HCT116 (cell line): Measurements from ENCODE around the gene BMP2K. TPM values are rescaled to one million over a fixed set of nuclear protein-coding genes. Genes with fewer than 3 reads are reported as not detected.

Source experiments
- ATAC-seq: fragments of 200-7000 bp; cut with Tn5 transposase; 2 replicates; pipeline ENCODE4 v1.9.1; 2020; ENCODE audit warnings: mild to moderate bottlenecking, moderate library complexity
- BruUV-seq: library from RNA; stranded (reverse); fragments of 400-500 nt; replicated peaks from 2 replicates; lab custom pipeline; 2021; lab: Mats Ljungman, UMichigan
- CTCF ChIA-PET: fragments of 300-600 bp; sonication (Branson Sonifier 250); formaldehyde crosslinking; loops from one replicate; lab custom pipeline; 2021; ENCODE audit warnings: antibody characterized with exemption; lab: Charles Lee
- POLR2A ChIA-PET: fragments of 300-600, 350-600 bp; sonication (Branson Sonifier 250); formaldehyde crosslinking; loops from one replicate; lab custom pipeline; 2021; ENCODE audit warnings: antibody characterized with exemption; lab: Charles Lee
- RAD21 ChIA-PET, 2 experiments: fragments of 300-600 bp; sonication (Branson Sonifier 250); formaldehyde crosslinking; loops; one replicate each; lab custom pipeline; 2023; ENCODE audit warnings: low total read pairs in 2 of 2; ENCODE audit not compliant: uncharacterized antibody in 2 of 2, unreplicated experiment in 2 of 2, low non-redundant PET in 1 of 2; lab: Charles Lee
- DNase-seq: peaks from one replicate; pipeline ENCODE4 v3.0.0-alpha.2; 2010; ENCODE audit warnings: low read depth, low spot score
- H2AFZ ChIP-seq: fragments of 200-600 bp; shearing (Covaris generic), sonication (generic); 2 replicates; pipeline ENCODE4 v1.6.1; 2017; ENCODE audit warnings: low read depth, mixed run types, mixed read lengths, antibody characterized with exemption, low read length; ENCODE audit not compliant: poor library complexity, severe bottlenecking
- H3K27ac ChIP-seq: 2 replicates; pipeline ENCODE4 v1.5.1; 2012; ENCODE audit warnings: low read depth, low read length
- H3K27me3 ChIP-seq: fragments of 200-600 bp; sonication (generic); 2 replicates; pipeline ENCODE4 v1.6.1; 2016; ENCODE audit warnings: mixed run types, low read length, mixed read lengths; ENCODE audit not compliant: insufficient read depth
- H3K36me3 ChIP-seq, 2 experiments: fragments of 200-500 bp in 1 of 2; fragments of 200-600 bp in 1 of 2; sonication (Bioruptor generic) in 1 of 2; sonication (generic) in 1 of 2; 2 replicates each; pipeline versions ENCODE4 v1.5.1 to v1.6.1; 2014 to 2016; ENCODE audit warnings: low read length in 2 of 2, inconsistent platforms in 1 of 2, mixed read lengths in 1 of 2, mixed run types in 1 of 2; ENCODE audit not compliant: insufficient read depth in 2 of 2, control insufficient read depth in 1 of 2
- H3K4me1 ChIP-seq, 2 experiments: fragments of 200-600 bp in 1 of 2; sonication (generic) in 1 of 2; 2 replicates each; pipeline versions ENCODE4 v1.5.1 to v1.6.1; 2012 to 2017; ENCODE audit warnings: low read length in 2 of 2, inconsistent platforms in 1 of 2, mild to moderate bottlenecking in 1 of 2, mixed read lengths in 1 of 2, mixed run types in 1 of 2, moderate library complexity in 1 of 2; ENCODE audit not compliant: insufficient read depth in 2 of 2, control insufficient read depth in 1 of 2
- H3K4me2 ChIP-seq: fragments of 200-600 bp; sonication (generic); 2 replicates; pipeline ENCODE4 v1.6.1; 2017; ENCODE audit warnings: mixed run types, low read length, mixed read lengths
- H3K4me3 ChIP-seq, 2 experiments: fragments of 200-600 bp in 1 of 2; sonication (generic) in 1 of 2; replicated peaks in 1 of 2; 2 replicates each; pipeline ENCODE4 v1.5.1; 2011 to 2016; ENCODE audit warnings: low read length in 2 of 2, control low read depth in 1 of 2, low read depth in 1 of 2, mild to moderate bottlenecking in 1 of 2, mixed read lengths in 1 of 2, mixed run types in 1 of 2
- H3K79me2 ChIP-seq: fragments of 200-600 bp; sonication (generic); 2 replicates; pipeline ENCODE4 v1.6.1; 2017; ENCODE audit warnings: mild to moderate bottlenecking, mixed run types, low read length, moderate library complexity, mixed read lengths; ENCODE audit not compliant: insufficient read depth
- H3K9ac ChIP-seq: fragments of 200-600 bp; sonication (generic); 2 replicates; pipeline ENCODE4 v1.6.1; 2016; ENCODE audit warnings: low read length, mixed read lengths
- H3K9me2 ChIP-seq: fragments of 200-600 bp; sonication (generic), shearing (Covaris generic); 2 replicates; pipeline ENCODE4 v1.6.1; 2017; ENCODE audit warnings: mixed run types, mild to moderate bottlenecking, moderate library complexity; ENCODE audit not compliant: insufficient read depth
- H3K9me3 ChIP-seq, 2 experiments: fragments of 200-500 bp in 1 of 2; fragments of 200-600 bp in 1 of 2; sonication (Bioruptor generic) in 1 of 2; sonication (generic) in 1 of 2; 2 replicates each; pipeline ENCODE4 v1.6.1; 2014 to 2017; ENCODE audit warnings: low read length in 2 of 2, mixed read lengths in 2 of 2, inconsistent platforms in 1 of 2, low read depth in 1 of 2, mild to moderate bottlenecking in 1 of 2, mixed run types in 1 of 2, moderate library complexity in 1 of 2; ENCODE audit not compliant: control insufficient read depth in 1 of 2, insufficient read depth in 1 of 2
- H4K20me1 ChIP-seq: fragments of 200-600 bp; sonication (generic), shearing (Covaris generic); 2 replicates; pipeline ENCODE4 v1.6.1; 2017; ENCODE audit warnings: mixed run types, mild to moderate bottlenecking, moderate library complexity; ENCODE audit not compliant: insufficient read depth
- ATF3 ChIP-seq: IDR thresholded peaks from 2 replicates; pipeline ENCODE4 v1.6.1; 2012
- CBX3 ChIP-seq: IDR thresholded peaks from 2 replicates; pipeline ENCODE4 v1.6.1; 2012; ENCODE audit warnings: low read depth
- CEBPB ChIP-seq: IDR thresholded peaks from 2 replicates; pipeline ENCODE4 v1.6.1; 2012; ENCODE audit warnings: low read depth
- EGR1 ChIP-seq: IDR thresholded peaks from 2 replicates; pipeline ENCODE4 v1.6.1; 2012; ENCODE audit warnings: low read depth
- EZH2 ChIP-seq: fragments of 200-600 bp; sonication (generic); IDR thresholded peaks from 2 replicates; pipeline ENCODE4 v1.6.1; 2017; ENCODE audit warnings: antibody characterized with exemption, mixed run types
- JUND ChIP-seq: IDR thresholded peaks from 2 replicates; pipeline ENCODE4 v1.6.1; 2012
- POLR2A ChIP-seq: IDR thresholded peaks from 2 replicates; pipeline ENCODE4 v1.7.0; 2011; ENCODE audit warnings: borderline replicate concordance; ENCODE audit not compliant: insufficient read depth, insufficient read length; ENCODE audit errors: extremely low read depth
- POLR2AphosphoS5 ChIP-seq: IDR thresholded peaks from 2 replicates; pipeline ENCODE4 v1.6.1; 2011; ENCODE audit warnings: mild to moderate bottlenecking, low read depth, low read length, moderate library complexity
- RAD21 ChIP-seq: IDR thresholded peaks from 2 replicates; pipeline ENCODE4 v1.6.1; 2012; ENCODE audit warnings: low read depth, mild to moderate bottlenecking
- REST ChIP-seq: IDR thresholded peaks from 2 replicates; pipeline ENCODE4 v1.6.1; 2012; ENCODE audit warnings: low read depth
- SIN3A ChIP-seq: IDR thresholded peaks from 2 replicates; pipeline ENCODE4 v1.6.1; 2012; ENCODE audit warnings: low read depth
- YY1 ChIP-seq: IDR thresholded peaks from 2 replicates; pipeline ENCODE4 v1.6.1; 2011; ENCODE audit warnings: low read length, low read depth, moderate library complexity, mild to moderate bottlenecking; ENCODE audit not compliant: insufficient replicate concordance; ENCODE audit errors: extremely low read depth
- ZBTB33 ChIP-seq: IDR thresholded peaks from 2 replicates; pipeline ENCODE4 v1.6.1; 2011; ENCODE audit warnings: mild to moderate bottlenecking, low read length, moderate library complexity; ENCODE audit not compliant: insufficient replicate concordance; ENCODE audit errors: extremely low read depth
- ZNF274 ChIP-seq: fragments of 200-500 bp; sonication (Bioruptor generic); IDR thresholded peaks from 2 replicates; pipeline ENCODE4 v1.6.1; 2014; ENCODE audit warnings: mild to moderate bottlenecking, low read depth, low read length, inconsistent platforms
- intact Hi-C: fragments of 100-400 bp; cut with micrococcal nuclease; formaldehyde crosslinking; loops from 2 replicates; pipeline ENCODE4 v1.10.0; 2022
- total RNA-seq: library from RNA; stranded (reverse); gene quantifications from one replicate; pipeline ENCODE4 v1.2.1, GENCODE V29; 2021; ENCODE audit not compliant: unreplicated experiment

BMP2K gene
- total RNA-seq, 1 experiment from 2014 or later = 27.7 TPM

GRCh38 chr4:78763763-78764387, 12.3 kb upstream of the BMP2K start:
- Histone ChIP-seq H3K4me3 (no peak overlapping the region), H3K36me3 (no peaks in the 10 kb centered on the region), H3K9ac (no peak overlapping the region), H3K79me2 (no peaks in the 10 kb centered on the region), H3K4me1 (no peaks in the 10 kb centered on the region), H3K27ac (no peak overlapping the region), H2AFZ (no peak overlapping the region), H4K20me1 (no peaks in the 10 kb centered on the region), H3K9me2 (no peaks in the 10 kb centered on the region), H3K9me3 (no peaks in the 10 kb centered on the region), H3K4me2 (no peak overlapping the region), H3K27me3 (no peaks in the 10 kb centered on the region)
- RAD21 ChIA-PET = no interaction called here
- POLR2A ChIA-PET = no interaction called here
- no peak for TF ChIP-seq POLR2A
- TF ChIP-seq REST = no peak
- no peak for TF ChIP-seq POLR2AphosphoS5
- TF ChIP-seq CEBPB = no peak
- TF ChIP-seq CBX3 = no peak
- TF ChIP-seq ATF3 = no peak
- TF ChIP-seq YY1 = no peak
- no peak for TF ChIP-seq ZBTB33
- TF ChIP-seq EZH2 = no peak
- no peak for TF ChIP-seq RAD21
- TF ChIP-seq EGR1 = no peak
- no peak for TF ChIP-seq ZNF274
- TF ChIP-seq JUND = no peak
- no peak for TF ChIP-seq SIN3A
- CTCF ChIA-PET = no interaction called here
- intact Hi-C loops = no loop called here
- no peak for DNase-seq
- BruUV-seq = no TSS peak
- no peak for ATAC-seq
